Heart right ventricle (tissue), 16 donors: ENCODE measurements around the gene CGREF1. TPM values are rescaled to one million over a fixed set of nuclear protein-coding genes. Genes with fewer than 3 reads are reported as not detected.

Source experiments
- ATAC-seq, 8 donors: fragments of 200-7000 bp; cut with Tn5 transposase; one replicate each; pipeline ENCODE4 v1.9.1; 2020; ENCODE audit warnings: mild to moderate bottlenecking in 8 of 8, moderate library complexity in 8 of 8, moderate number of reproducible peaks in 1 of 8
- DNase-seq, 2 donors: peaks; one replicate each; pipeline ENCODE4 v3.0.0-alpha.2; 2020
- H3K27ac ChIP-seq, 10 donors: fragments of 200-600 bp; sonication (generic) in 2 of 10; one replicate each; pipeline versions ENCODE4 v1.5.0 to v1.8.0; 2020 to 2022; ENCODE audit warnings: mild to moderate bottlenecking in 3 of 10
- H3K27me3 ChIP-seq, 7 donors: fragments of 200-600 bp; one replicate each; pipeline ENCODE4 v1.8.0; 2021 to 2022; ENCODE audit warnings: mild to moderate bottlenecking in 2 of 7
- H3K36me3 ChIP-seq, 9 donors: fragments of 200-600 bp; sonication (generic) in 1 of 9; one replicate each; pipeline versions ENCODE4 v1.5.0 to v1.8.0; 2020 to 2022; ENCODE audit warnings: mild to moderate bottlenecking in 2 of 9
- H3K4me1 ChIP-seq, 9 donors: fragments of 200-600 bp; sonication (generic) in 1 of 9; one replicate each; pipeline versions ENCODE4 v1.5.0 to v1.8.0; 2020 to 2022; ENCODE audit warnings: mild to moderate bottlenecking in 4 of 9
- H3K4me3 ChIP-seq, 10 donors: fragments of 200-600 bp; sonication (generic) in 2 of 10; one replicate each; pipeline versions ENCODE4 v1.5.0 to v1.8.0; 2020 to 2022; ENCODE audit warnings: mild to moderate bottlenecking in 7 of 10, moderate library complexity in 2 of 10
- H3K9me3 ChIP-seq, 11 donors: fragments of 200-600 bp in 10 of 11; sonication (generic) in 2 of 11; one replicate each; pipeline versions ENCODE4 v1.5.0 to v1.8.0; 2013 to 2022; ENCODE audit warnings: mild to moderate bottlenecking in 2 of 11, control low read depth in 1 of 11, moderate library complexity in 1 of 11
- CTCF ChIP-seq, 9 donors: fragments of 200-600 bp; sonication (generic) in 2 of 9; IDR thresholded peaks; one replicate each; pipeline versions ENCODE4 v1.5.0 to v1.8.0; 2021 to 2022; ENCODE audit warnings: antibody characterized with exemption in 9 of 9, mild to moderate bottlenecking in 5 of 9, moderate library complexity in 1 of 9
- WGBS, 2 donors: extraction: QIAGEN DNeasy Blood & Tissue Kit; methylation state at CpG; one replicate each; pipeline ENCODE4 v1.1.7; 2013; ENCODE audit warnings: inconsistent platforms in 1 of 2; 5-methylcytosine and 5-hydroxymethylcytosine counted together
- intact Hi-C, 10 donors: fragments of 100-400 bp; cut with DNase I; formaldehyde crosslinking; loops; one replicate each; pipeline versions ENCODE4 v1.11.1 to v1.14.2; 2022
- polyA plus RNA-seq, 2 donors: library from polyadenylated mRNA; stranded (reverse); fragments of 200-250 nt; gene quantifications; one replicate each; pipeline ENCODE4 v1.2.3, GENCODE V29; 2013
- total RNA-seq, 10 donors: library from RNA; stranded (reverse); fragmentation: NEBNext Ultra II Directional in 3 of 10; extraction: Animal tissue kit (Norgen Biotek cat#: 25700) in 3 of 10; gene quantifications; one replicate each; pipeline versions ENCODE4 v1.2.1 to v1.2.4, GENCODE V29; 2021 to 2023
- donor health status: Arrhythmogenic right ventricular cardiomyopathy.
- donor health status: ischemic (EF 13 %, LVEDD 7.1; RV severe dilation, severe dysfunction).
- donor health status: healthy with polysubstance abuse.
- donor health status: DM: no; HTN: yes; CAD: no.
- donor health status: DM: no; HTN: no; CAD: no.
- donor health status: ischemic (EF 25% LVEDD 6.9; RV normal size, moderate dysfunction).
- donor health status: ischemic (EF 25% LVEDD 5.7; RV mildly dilated, moderate dysfunction).
- donor health status: healthy.
- donor health status: DM: yes; HTN: yes; CAD: no.
- donor health status: Ischemic cardiomyopathy.
- donor health status: ischemic (EF 35%, LVEDD 5.7; RV mildly dilated, moderate dysfunction).
- donor health status: nonischemic (EF 11% LVEDD 7.7; RV severe dilation, severe dysfunction).
- donor health status: DM: yes; HTN: yes; CAD: no.
- donor health status: PGD.
- donor health status: ischemic (EF 29% LVEDD 5.4; RV normal size, mild dysfunction).
- donor health status: nonischemic (EF 23%, LVEDD 6.1; RV moderate dilation, normal function).

CGREF1 gene
- total and polyA plus RNA-seq, 12 donors, result 0.21 to 1.2 (median 0.68) TPM

- DNase-seq (peak; percentile 52 to 64), ATAC-seq (peak; percentile 76 to 87 (median 84))
- Histone ChIP-seq H3K27ac (peak overlapping the region in 6 of 10 donors; percentile 37 to 68 (median 57)), H3K9me3 (no peaks in the 10 kb centered on the region), H3K4me3 (peak overlapping the region in 9 of 10 donors; percentile 12 to 48 (median 42)), H3K4me1 (peaks cover 0 to 14% (median 12%) of the 10 kb centered on the region in 9 donors), H3K36me3 (peaks cover 0 to 5% (median 0%) of the 10 kb centered on the region in 9 donors), H3K27me3 (no peaks in the 10 kb centered on the region)
- 25 to 29% methylated on average over 18 of the region's 18 CpGs for WGBS, 2 donors
- intact Hi-C loops, result loop anchor here in 8 of 10 donors (5.0 to 10.0 kb wide), 7 partner anchors 36 to 209 kb away; partner anchors contain the start of genes TRIM54 (in 3 of the 8), UCN (in 2 of the 8) and PREB (in 1 of the 8)
- no peak for TF ChIP-seq CTCF (IDR thresholded peaks at IDR 0.05)
Measured at GRCh38 chr2:27095745-27096651, 22.9 kb downstream of the CGREF1 start.

GRCh38 chr2:27095427-27095744 lies 23.5 kb downstream of the CGREF1 start:
- DNase-seq (no peak), ATAC-seq (peak in 1 of 8 donors; percentile 2)
- whole genome bisulfite sequencing, 2 donors, result 91 to 99% methylated on average over 2 of the region's 2 CpGs
- peaks cover 0 to 14% (median 12%) of the 10 kb centered on the region in 9 donors for H3K4me1 ChIP-seq
- H3K36me3 ChIP-seq, result peaks cover 0 to 5% (median 0%) of the 10 kb centered on the region in 9 donors
- H3K27me3 ChIP-seq, result no peaks in the 10 kb centered on the region
- TF ChIP-seq CTCF (IDR thresholded peaks at IDR 0.05), result no peak
- H3K27ac ChIP-seq, result no peak overlapping the region
- H3K4me3 ChIP-seq, result no peak overlapping the region
- H3K9me3 ChIP-seq, result no peaks in the 10 kb centered on the region
- intact Hi-C loops, result loop anchor here in 8 of 10 donors (5.0 to 10.0 kb wide), 7 partner anchors 37 to 209 kb away; partner anchors contain the start of genes TRIM54 (in 3 of the 8), UCN (in 2 of the 8) and PREB (in 1 of the 8)

GRCh38 chr2:27094353-27094984 lies 24.5 kb downstream of the CGREF1 start:
- H3K27me3 ChIP-seq, result no peaks in the 10 kb centered on the region
- no peak overlapping the region for H3K4me3 ChIP-seq
- ATAC-seq (no peak), DNase-seq (no peak)
- H3K4me1 ChIP-seq, result peaks cover 0 to 14% (median 12%) of the 10 kb centered on the region in 9 donors
- peaks cover 0 to 2% (median 0%) of the 10 kb centered on the region in 9 donors for H3K36me3 ChIP-seq
- intact Hi-C loops, result loop anchor here in 2 of 10 donors (10.0 kb wide), 1 partner anchor 210 kb away; the partner anchor contains the start of gene UCN (in 2 of the 2)
- no peaks in the 10 kb centered on the region for H3K9me3 ChIP-seq
- H3K27ac ChIP-seq, result no peak overlapping the region
- TF ChIP-seq CTCF (IDR thresholded peaks at IDR 0.05), result no peak
- 93 to 94% methylated on average over 24 of the region's 24 CpGs for WGBS, 2 donors
